SJCRH30 (cell line): ENCODE measurements around the gene RBM19. TPM values are rescaled to one million over a fixed set of nuclear protein-coding genes. Genes with fewer than 3 reads are reported as not detected.

Experiments used
- DNase-seq, 2 experiments: peaks; one replicate each; pipeline ENCODE4 v3.0.0-alpha.2; 2015 to 2020
- H3K27ac ChIP-seq: fragments of 250-450 bp; sonication (Bioruptor Pico); 2 replicates; pipeline ENCODE4 v1.5.1; 2020; ENCODE audit warnings: mild to moderate bottlenecking, moderate library complexity
- H3K27me3 ChIP-seq: fragments of 250-450 bp; sonication (Bioruptor Pico); 2 replicates; pipeline ENCODE4 v1.5.1; 2020; ENCODE audit warnings: mild to moderate bottlenecking, moderate library complexity
- H3K36me3 ChIP-seq: fragments of 250-450 bp; sonication (Bioruptor Pico); 2 replicates; pipeline ENCODE4 v1.5.1; 2020; ENCODE audit warnings: mild to moderate bottlenecking, moderate library complexity
- H3K4me1 ChIP-seq: fragments of 250-450 bp; sonication (Bioruptor Pico); 2 replicates; pipeline ENCODE4 v1.5.1; 2020; ENCODE audit warnings: mild to moderate bottlenecking, moderate library complexity
- H3K4me3 ChIP-seq: fragments of 250-450 bp; sonication (Bioruptor Pico); 2 replicates; pipeline ENCODE4 v1.5.1; 2020; ENCODE audit warnings: mild to moderate bottlenecking, moderate library complexity
- H3K9me3 ChIP-seq: fragments of 250-450 bp; sonication (Bioruptor Pico); replicated peaks from 2 replicates; pipeline ENCODE4 v1.5.1; 2020; ENCODE audit warnings: mild to moderate bottlenecking, moderate library complexity
- total RNA-seq: library from RNA; depleted of rRNA; stranded (reverse); fragments of >200 nt; shearing (Covaris generic); gene quantifications from 2 replicates; pipeline ENCODE4 v1.2.3, GENCODE V29; 2014

The RBM19 gene
- total RNA-seq, 1 experiment from 2014 or later = 25.3 TPM

DNA sequence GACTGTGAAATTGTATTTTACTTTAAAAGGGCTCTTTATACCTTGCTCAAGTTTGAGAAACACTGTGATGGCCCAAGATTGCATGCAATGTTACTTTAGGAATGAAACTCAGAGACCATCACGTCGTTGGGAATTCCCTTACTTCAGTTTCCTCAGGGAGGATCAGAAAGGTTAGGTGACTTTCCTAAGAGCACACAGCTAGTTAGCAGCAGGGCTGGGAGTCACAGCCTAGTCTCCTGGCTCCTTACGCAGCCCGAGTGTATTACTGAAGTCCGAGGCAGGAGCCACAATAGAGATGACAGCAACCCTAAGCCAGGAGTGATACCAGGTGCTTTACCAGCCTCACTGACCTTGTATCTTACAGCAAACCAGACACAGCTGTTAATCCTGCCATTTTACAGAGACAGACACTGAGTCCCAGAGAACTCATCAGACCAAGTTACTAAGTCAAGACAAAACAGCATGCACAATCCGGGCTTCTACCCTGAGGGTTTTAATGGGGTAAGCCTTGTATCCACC, 67.0 kb downstream of the RBM19 start:
- peak in 1 of 2 experiments; percentile 31 for DNase-seq
- H3K27me3 ChIP-seq = no peaks in the 10 kb centered on the region
- peak overlapping the region; percentile 99 for H3K27ac ChIP-seq
- peaks cover 16% of the 10 kb centered on the region for H3K4me1 ChIP-seq
- H3K36me3 ChIP-seq = no peaks in the 10 kb centered on the region; the same call in 1 of the 2 replicates
- H3K9me3 ChIP-seq = no peaks in the 10 kb centered on the region
- H3K4me3 ChIP-seq = peak overlapping the region; percentile 53

DNA sequence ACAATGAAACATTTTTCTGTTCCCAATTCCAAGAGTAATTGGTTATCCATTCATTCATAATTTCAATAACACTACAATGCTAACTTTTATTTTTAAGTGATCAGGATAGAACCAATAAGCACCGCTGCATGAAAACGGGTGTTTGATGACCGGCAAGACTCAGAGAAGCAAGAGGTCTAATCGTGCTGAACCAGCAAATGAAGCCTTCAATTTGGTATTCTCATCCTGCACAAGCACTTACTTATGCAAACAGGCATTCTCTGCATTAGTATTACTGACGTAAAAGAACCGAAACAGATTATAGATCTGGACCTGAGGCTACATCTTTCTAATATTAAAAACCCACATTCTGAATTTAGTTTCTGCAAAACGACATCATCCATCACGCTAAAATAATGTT, 67.7 kb downstream of the RBM19 start:
- H3K9me3 ChIP-seq = no peaks in the 10 kb centered on the region
- no peak for DNase-seq
- H3K27ac ChIP-seq = peak overlapping the region; percentile 99; the same call in 1 of the 2 replicates
- H3K36me3 ChIP-seq = no peaks in the 10 kb centered on the region; the same call in 1 of the 2 replicates
- peaks cover 16% of the 10 kb centered on the region for H3K4me1 ChIP-seq
- no peak overlapping the region for H3K4me3 ChIP-seq
- H3K27me3 ChIP-seq = no peaks in the 10 kb centered on the region

DNA sequence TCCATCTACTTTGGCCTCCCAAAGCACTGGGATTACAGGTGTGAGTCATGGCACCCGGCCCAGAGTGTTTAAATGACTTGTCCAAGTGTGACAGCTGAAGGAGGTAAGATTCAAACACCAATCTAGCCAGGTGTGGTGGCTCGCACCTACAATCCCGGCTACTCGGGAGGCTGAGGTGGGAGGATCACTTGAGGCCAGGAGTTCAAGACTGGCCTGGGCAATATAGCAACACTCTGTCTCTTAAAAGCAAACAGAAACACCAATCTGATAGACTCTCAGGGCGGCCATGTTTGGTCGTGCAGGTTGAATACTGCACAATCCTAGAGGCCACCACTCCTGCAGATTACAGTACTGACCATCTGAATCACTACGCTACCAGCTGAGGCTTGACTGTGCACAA, 68.7 kb downstream of the RBM19 start:
- Histone ChIP-seq H3K36me3 (no peaks in the 10 kb centered on the region), H3K9me3 (no peaks in the 10 kb centered on the region), H3K4me3 (no peak overlapping the region), H3K27ac (no peak overlapping the region), H3K27me3 (no peaks in the 10 kb centered on the region), H3K4me1 (peaks cover 16% of the 10 kb centered on the region)
- no peak for DNase-seq

DNA sequence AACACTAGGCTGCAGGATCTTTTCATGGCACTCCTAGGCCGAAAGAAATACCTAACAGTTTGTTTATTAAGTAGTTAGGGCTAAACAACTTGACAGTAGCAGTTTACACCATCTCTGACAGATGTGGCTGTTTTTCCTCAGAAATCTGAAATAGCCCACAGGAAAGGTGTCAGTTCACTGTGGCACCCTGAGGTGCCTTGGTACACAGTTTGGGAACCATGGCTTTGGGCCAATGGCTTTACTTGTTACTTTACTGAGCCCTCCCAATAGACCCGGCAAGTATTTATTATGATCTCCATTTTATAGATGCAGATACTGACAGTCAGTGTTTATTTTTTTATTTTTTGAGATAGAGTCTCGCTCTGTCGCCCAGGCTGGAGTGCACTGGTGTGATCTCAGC, 69.3 kb downstream of the RBM19 start:
- Histone ChIP-seq H3K4me3 (no peak overlapping the region), H3K36me3 (no peaks in the 10 kb centered on the region), H3K27ac (no peak overlapping the region), H3K9me3 (no peaks in the 10 kb centered on the region), H3K4me1 (peaks cover 16% of the 10 kb centered on the region), H3K27me3 (no peaks in the 10 kb centered on the region)
- DNase-seq = no peak

DNA sequence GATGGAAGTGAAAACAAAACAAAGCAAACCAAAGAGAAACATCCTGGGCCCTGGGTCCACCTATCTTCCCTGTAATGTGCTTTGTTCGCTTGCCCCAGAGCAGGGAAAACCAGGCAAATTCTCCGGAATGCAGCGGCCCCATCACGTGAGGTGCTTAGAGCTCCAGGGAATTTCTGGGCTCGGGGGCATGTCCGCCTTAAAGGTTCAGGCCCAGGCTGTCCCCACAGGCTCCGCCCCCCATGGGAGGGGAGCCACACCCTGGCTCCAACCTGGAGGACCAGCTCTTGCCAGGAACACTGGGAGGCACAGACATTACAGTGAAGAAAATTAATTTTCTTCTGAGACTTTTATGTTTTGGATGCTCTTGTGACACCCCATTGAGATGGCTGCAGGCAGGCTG, 69.9 kb downstream of the RBM19 start:
- no peak for DNase-seq
- Histone ChIP-seq H3K27ac (no peak overlapping the region), H3K4me1 (peaks cover 16% of the 10 kb centered on the region), H3K9me3 (no peaks in the 10 kb centered on the region), H3K27me3 (no peaks in the 10 kb centered on the region), H3K36me3 (no peaks in the 10 kb centered on the region), H3K4me3 (no peak overlapping the region)

- no peaks in the 10 kb centered on the region for H3K27me3 ChIP-seq
- H3K27ac ChIP-seq = no peak overlapping the region
- no peaks in the 10 kb centered on the region for H3K36me3 ChIP-seq
- H3K9me3 ChIP-seq = no peaks in the 10 kb centered on the region
- no peak for DNase-seq
- H3K4me3 ChIP-seq = no peak overlapping the region
- peaks cover 10% of the 10 kb centered on the region; the same call in 1 of the 2 replicates for H3K4me1 ChIP-seq
Observed at GRCh38 chr12:113895176-113895575, 70.9 kb downstream of the RBM19 start.

DNA sequence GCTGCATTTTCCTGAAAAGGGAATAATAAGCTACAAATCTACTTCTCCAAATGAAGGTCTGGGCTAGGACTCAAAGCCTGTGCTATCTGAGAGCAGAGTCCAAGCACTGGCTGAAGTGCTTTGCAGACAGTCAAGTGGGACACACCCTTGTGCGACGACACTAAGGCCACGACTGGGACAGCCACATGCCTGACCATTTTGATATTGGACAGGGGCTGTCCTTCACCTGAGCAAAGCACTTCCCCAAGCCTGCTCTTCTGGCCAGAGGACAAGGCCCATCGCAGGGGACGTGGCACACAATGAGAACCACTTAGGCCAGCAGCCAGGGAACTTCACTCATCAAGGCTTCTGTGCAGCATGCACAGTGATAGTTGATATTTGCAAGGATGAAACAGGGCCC, 71.4 kb downstream of the RBM19 start:
- H3K9me3 ChIP-seq = no peaks in the 10 kb centered on the region
- H3K27ac ChIP-seq = no peak overlapping the region
- H3K4me3 ChIP-seq = no peak overlapping the region
- peaks cover 9% of the 10 kb centered on the region; the same call in 1 of the 2 replicates for H3K4me1 ChIP-seq
- H3K36me3 ChIP-seq = no peaks in the 10 kb centered on the region
- DNase-seq = no peak
- no peaks in the 10 kb centered on the region for H3K27me3 ChIP-seq

DNA sequence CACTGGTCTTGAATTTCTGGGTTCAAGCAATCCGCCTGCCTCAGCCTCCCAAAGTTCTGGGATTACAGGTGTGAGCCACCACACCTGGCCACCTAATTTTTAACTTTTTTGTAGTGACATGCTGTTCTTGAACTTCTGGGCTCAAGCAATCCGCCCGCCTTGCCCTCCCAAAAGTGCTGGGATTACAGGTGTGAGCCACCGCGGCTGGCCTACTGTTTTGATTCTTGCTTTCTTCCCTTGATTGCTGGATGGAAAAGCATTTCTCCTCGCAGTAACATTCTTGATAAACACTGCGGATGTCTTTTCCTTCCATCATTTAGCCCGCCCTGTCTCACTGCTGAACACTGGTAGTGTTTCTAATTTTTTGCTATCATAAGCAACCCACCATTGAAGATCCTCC, 72.9 kb downstream of the RBM19 start:
- H3K36me3 ChIP-seq = no peaks in the 10 kb centered on the region
- no peak overlapping the region for H3K27ac ChIP-seq
- H3K27me3 ChIP-seq = no peaks in the 10 kb centered on the region
- H3K4me1 ChIP-seq = peaks cover 10% of the 10 kb centered on the region
- H3K9me3 ChIP-seq = no peaks in the 10 kb centered on the region
- no peak overlapping the region for H3K4me3 ChIP-seq
- DNase-seq = no peak

GRCh38 chr12:113892556-113892955, 73.6 kb downstream of the RBM19 start:
- H3K9me3 ChIP-seq = no peaks in the 10 kb centered on the region
- H3K4me3 ChIP-seq = no peak overlapping the region

GRCh38 chr12:113891739-113892520, 74.2 kb downstream of the RBM19 start:
- no peak overlapping the region for H3K4me3 ChIP-seq
- no peaks in the 10 kb centered on the region for H3K27me3 ChIP-seq
- no peaks in the 10 kb centered on the region for H3K9me3 ChIP-seq
- no peak overlapping the region for H3K27ac ChIP-seq
- H3K4me1 ChIP-seq = peaks cover 13% of the 10 kb centered on the region
- no peak for DNase-seq
- H3K36me3 ChIP-seq = no peaks in the 10 kb centered on the region

More at GRCh38 chr12:113892556-113892955, 73.6 kb downstream of the RBM19 start:
- Histone ChIP-seq H3K27me3 (no peaks in the 10 kb centered on the region), H3K27ac (no peak overlapping the region), H3K36me3 (no peaks in the 10 kb centered on the region), H3K4me1 (peaks cover 10% of the 10 kb centered on the region)
- no peak for DNase-seq

GRCh38 chr12:113891167-113891692, 74.9 kb downstream of the RBM19 start:
- Histone ChIP-seq H3K36me3 (no peaks in the 10 kb centered on the region), H3K4me3 (no peak overlapping the region), H3K27ac (no peak overlapping the region), H3K4me1 (peaks cover 20% of the 10 kb centered on the region), H3K27me3 (no peaks in the 10 kb centered on the region), H3K9me3 (no peaks in the 10 kb centered on the region)
- DNase-seq = no peak

DNA sequence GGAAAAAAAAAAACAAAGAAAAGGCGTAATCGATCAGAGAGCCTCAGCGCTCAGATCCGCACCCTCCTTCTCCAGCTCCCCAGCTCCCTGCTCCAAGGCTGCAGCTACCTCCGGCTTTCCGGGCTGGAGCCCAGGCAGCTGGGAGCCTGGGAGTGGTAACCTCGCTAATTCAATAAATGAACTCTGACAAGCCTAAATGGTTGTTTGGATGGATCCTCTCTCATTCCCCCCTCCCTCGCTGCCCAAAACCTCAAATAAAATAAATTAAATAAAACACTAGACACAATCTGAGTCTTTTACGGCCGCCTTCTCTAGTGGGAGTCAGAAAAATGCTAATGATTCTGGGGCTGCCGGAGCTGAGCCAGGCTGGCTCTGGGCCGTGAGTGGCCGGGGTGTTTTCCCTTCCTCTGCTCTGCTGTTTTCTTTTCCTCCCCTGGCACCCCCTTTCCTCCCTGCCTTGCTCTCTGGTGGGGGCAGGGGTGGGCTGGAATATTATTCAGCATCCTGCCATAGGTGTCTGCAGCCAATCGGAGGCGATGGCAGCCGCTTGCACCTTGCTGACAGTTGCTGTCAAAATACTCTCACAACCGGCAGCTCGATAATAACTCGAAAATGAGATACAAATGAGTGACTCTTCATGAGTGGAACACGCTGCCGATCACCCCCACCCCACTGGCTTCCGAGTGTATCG, 76.1 kb downstream of the RBM19 start:
- Histone ChIP-seq H3K27me3 (no peaks in the 10 kb centered on the region), H3K4me1 (peaks cover 21% of the 10 kb centered on the region), H3K27ac (no peak overlapping the region), H3K4me3 (no peak overlapping the region), H3K36me3 (no peaks in the 10 kb centered on the region), H3K9me3 (no peaks in the 10 kb centered on the region)
- no peak for DNase-seq

- Histone ChIP-seq H3K27ac (0 out of 2 replicates have a peak overlapping the region, but pooled peaks have one; percentile 16), H3K36me3 (no peaks in the 10 kb centered on the region), H3K4me3 (no peak overlapping the region), H3K9me3 (no peaks in the 10 kb centered on the region), H3K27me3 (no peaks in the 10 kb centered on the region), H3K4me1 (peaks cover 21% of the 10 kb centered on the region)
- peak; percentile 44 to 48 for DNase-seq
Observed at GRCh38 chr12:113889076-113889475, 77.0 kb downstream of the RBM19 start.

DNA sequence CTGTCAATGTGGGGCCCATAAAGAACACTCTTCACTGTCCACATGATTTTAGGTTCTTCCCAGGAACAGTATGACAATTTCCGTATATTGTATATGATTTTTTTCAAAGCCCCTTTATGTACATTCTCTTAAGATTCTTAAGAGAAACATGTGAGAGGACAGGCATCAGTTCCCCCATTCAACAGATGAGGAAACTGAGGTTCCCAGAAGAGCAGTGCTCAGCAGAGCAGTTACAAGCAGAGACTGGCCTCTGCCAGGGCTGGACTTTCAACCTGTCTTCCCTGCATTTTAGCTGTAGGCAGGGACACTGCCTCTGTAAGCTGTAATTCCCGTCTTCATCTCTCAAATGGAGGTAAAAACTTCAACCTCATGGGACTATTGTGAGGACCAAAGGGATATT, 77.7 kb downstream of the RBM19 start:
- DNase-seq = no peak
- no peaks in the 10 kb centered on the region for H3K9me3 ChIP-seq
- H3K4me3 ChIP-seq = no peak overlapping the region
- no peaks in the 10 kb centered on the region for H3K27me3 ChIP-seq
- peaks cover 21% of the 10 kb centered on the region for H3K4me1 ChIP-seq
- no peak overlapping the region for H3K27ac ChIP-seq
- no peaks in the 10 kb centered on the region for H3K36me3 ChIP-seq

DNA sequence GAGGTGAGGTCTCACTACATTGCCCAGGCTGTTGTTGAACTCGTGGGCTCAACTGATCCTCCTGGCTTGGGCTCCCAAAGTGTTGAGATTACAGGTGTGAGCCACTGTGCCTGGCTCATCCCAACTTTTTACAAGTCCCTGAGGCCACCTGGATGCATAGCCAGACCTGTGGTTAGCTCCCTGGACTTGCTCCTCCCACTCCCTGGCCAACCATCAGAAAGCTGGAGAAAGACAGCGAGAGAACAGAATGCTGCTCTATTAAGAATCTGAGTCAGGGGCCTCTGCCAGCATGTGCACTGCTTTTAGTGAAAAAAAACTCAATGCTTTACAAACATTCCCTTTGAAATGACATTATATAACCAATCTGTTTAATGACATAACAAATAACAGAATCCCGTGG, 78.2 kb downstream of the RBM19 start:
- no peaks in the 10 kb centered on the region for H3K27me3 ChIP-seq

More for the DNA sequence above, 78.2 kb downstream of the RBM19 start:
- no peak overlapping the region for H3K27ac ChIP-seq
- no peaks in the 10 kb centered on the region for H3K36me3 ChIP-seq
- no peak for DNase-seq
- H3K9me3 ChIP-seq = no peaks in the 10 kb centered on the region
- H3K4me1 ChIP-seq = peaks cover 21% of the 10 kb centered on the region
- H3K4me3 ChIP-seq = no peak overlapping the region
